PC-3 (cell line): ENCODE results near the gene SLC25A5.

Experiments
- EZH2 ChIP-seq: fragments of 300-600 bp; sonication (generic); IDR thresholded peaks from one replicate; pipeline ENCODE4 v1.6.1; 2017; ENCODE audit warnings: antibody characterized with exemption, mild to moderate bottlenecking, low read length; ENCODE audit not compliant: unreplicated experiment
- EZH2phosphoT487 ChIP-seq: fragments of 300-600 bp; sonication (generic); IDR thresholded peaks from 2 replicates; pipeline ENCODE4 v1.6.1; 2018; ENCODE audit warnings: mild to moderate bottlenecking, antibody characterized with exemption, low read length, borderline replicate concordance
- TF ChIP-seq, protein P1 (sequence below): fragments of 300-600 bp; sonication (generic); conservative IDR thresholded peaks from 2 replicates; pipeline ENCODE4 v1.5.1; 2017; ENCODE audit warnings: antibody characterized with exemption, low read depth, mild to moderate bottlenecking, low read length

DNA sequence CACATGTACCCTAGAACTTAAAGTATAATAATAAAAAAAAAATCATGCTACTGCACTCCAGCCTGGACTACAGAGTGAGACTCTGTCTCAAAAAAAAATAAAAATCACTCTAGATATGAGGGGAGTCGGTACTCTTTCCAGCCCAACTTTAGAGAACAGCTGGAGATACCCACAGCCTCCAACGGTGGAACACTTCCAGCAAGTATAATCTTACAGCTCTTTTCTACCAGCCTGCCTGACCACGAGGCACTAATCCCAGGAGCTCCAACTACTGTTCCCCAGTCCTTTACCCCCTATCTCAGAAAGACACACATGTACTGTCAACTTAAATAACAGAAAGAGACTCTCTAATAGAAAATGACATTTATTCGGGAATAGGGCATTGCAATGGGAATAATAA lies 50.1 kb downstream of the SLC25A5 start:
- TF ChIP-seq EZH2: no peak
- TF ChIP-seq, protein P1, sequence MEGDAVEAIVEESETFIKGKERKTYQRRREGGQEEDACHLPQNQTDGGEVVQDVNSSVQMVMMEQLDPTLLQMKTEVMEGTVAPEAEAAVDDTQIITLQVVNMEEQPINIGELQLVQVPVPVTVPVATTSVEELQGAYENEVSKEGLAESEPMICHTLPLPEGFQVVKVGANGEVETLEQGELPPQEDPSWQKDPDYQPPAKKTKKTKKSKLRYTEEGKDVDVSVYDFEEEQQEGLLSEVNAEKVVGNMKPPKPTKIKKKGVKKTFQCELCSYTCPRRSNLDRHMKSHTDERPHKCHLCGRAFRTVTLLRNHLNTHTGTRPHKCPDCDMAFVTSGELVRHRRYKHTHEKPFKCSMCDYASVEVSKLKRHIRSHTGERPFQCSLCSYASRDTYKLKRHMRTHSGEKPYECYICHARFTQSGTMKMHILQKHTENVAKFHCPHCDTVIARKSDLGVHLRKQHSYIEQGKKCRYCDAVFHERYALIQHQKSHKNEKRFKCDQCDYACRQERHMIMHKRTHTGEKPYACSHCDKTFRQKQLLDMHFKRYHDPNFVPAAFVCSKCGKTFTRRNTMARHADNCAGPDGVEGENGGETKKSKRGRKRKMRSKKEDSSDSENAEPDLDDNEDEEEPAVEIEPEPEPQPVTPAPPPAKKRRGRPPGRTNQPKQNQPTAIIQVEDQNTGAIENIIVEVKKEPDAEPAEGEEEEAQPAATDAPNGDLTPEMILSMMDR: no peak
- TF ChIP-seq EZH2phosphoT487: no peak
